CD14-positive monocyte (primary cell): ENCODE data around the gene FAM120B. TPM values are rescaled to one million over a fixed set of nuclear protein-coding genes. Genes with fewer than 3 reads are reported as not detected.

Experiments used
- DNase-seq, 3 donors: peaks; one replicate each; pipeline ENCODE4 v3.0.0-alpha.2; 2011 to 2022
- H2AFZ ChIP-seq: 2 replicates; pipeline ENCODE4 v1.6.0; 2012; ENCODE audit warnings: mild to moderate bottlenecking, low read depth, low read length, inconsistent platforms; ENCODE audit not compliant: insufficient read depth, poor library complexity, severe bottlenecking
- H3K27ac ChIP-seq, 2 donors: 1 replicate in 1 of 2; 2 replicates in 1 of 2; pipeline ENCODE4 v1.5.1; 2012 to 2013; ENCODE audit warnings: low read length in 2 of 2, control low read depth in 1 of 2, inconsistent platforms in 1 of 2, low read depth in 1 of 2, mild to moderate bottlenecking in 1 of 2
- H3K27me3 ChIP-seq, 2 donors: one replicate each; pipeline versions ENCODE4 v1.6.0 to v1.6.1; 2011 to 2013; ENCODE audit warnings: low read length in 2 of 2; ENCODE audit not compliant: control insufficient read depth in 2 of 2, insufficient read depth in 2 of 2
- H3K36me3 ChIP-seq, 2 donors: replicated peaks in 1 of 2; 1 replicate in 1 of 2; 2 replicates in 1 of 2; pipeline versions ENCODE4 v1.5.1 to v1.6.1; 2012 to 2013; ENCODE audit warnings: low read length in 2 of 2, control low read depth in 1 of 2, inconsistent platforms in 1 of 2, mild to moderate bottlenecking in 1 of 2; ENCODE audit not compliant: insufficient read depth in 2 of 2, control insufficient read depth in 1 of 2
- H3K4me1 ChIP-seq, 2 donors: 1 replicate in 1 of 2; 2 replicates in 1 of 2; pipeline versions ENCODE4 v1.5.1 to v1.6.1; 2012 to 2013; ENCODE audit warnings: low read length in 2 of 2, control low read depth in 1 of 2, inconsistent platforms in 1 of 2, mild to moderate bottlenecking in 1 of 2, moderate library complexity in 1 of 2; ENCODE audit not compliant: insufficient read depth in 2 of 2, control insufficient read depth in 1 of 2
- H3K4me2 ChIP-seq: replicated peaks from 2 replicates; pipeline ENCODE3; 2012; ENCODE audit warnings: low read length, moderate library complexity, mild to moderate bottlenecking; ENCODE audit not compliant: poor library complexity, severe bottlenecking; ENCODE audit errors: extremely low read depth
- H3K4me3 ChIP-seq, 3 experiments: fragments of 200-600 bp in 1 of 3; sonication (generic) in 1 of 3; replicated peaks in 1 of 3; 1 replicate in 2 of 3; 2 replicates in 1 of 3; pipeline ENCODE4 v1.5.1; 2011 to 2013; ENCODE audit warnings: low read length in 3 of 3, mild to moderate bottlenecking in 3 of 3, control low read depth in 2 of 3, low read depth in 2 of 3, inconsistent platforms in 1 of 3, moderate library complexity in 1 of 3
- H3K79me2 ChIP-seq: 2 replicates; pipeline ENCODE4 v1.6.0; 2012; ENCODE audit warnings: mild to moderate bottlenecking, control low read depth, inconsistent platforms, low read length, moderate library complexity; ENCODE audit not compliant: insufficient read depth
- H3K9ac ChIP-seq: 2 replicates; pipeline ENCODE4 v1.6.0; 2017; ENCODE audit warnings: low read length, mild to moderate bottlenecking; ENCODE audit not compliant: insufficient read depth, poor library complexity, severe bottlenecking
- H3K9me3 ChIP-seq, 2 donors: replicated peaks in 1 of 2; 1 replicate in 1 of 2; 2 replicates in 1 of 2; pipeline versions ENCODE4 v1.5.1 to v1.6.1; 2012 to 2013; ENCODE audit warnings: low read length in 2 of 2, control low read depth in 1 of 2; ENCODE audit not compliant: control insufficient read depth in 1 of 2, insufficient read depth in 1 of 2
- H4K20me1 ChIP-seq: 2 replicates; pipeline ENCODE4 v1.6.0; 2012; ENCODE audit warnings: mild to moderate bottlenecking, low read length, control low read depth, moderate library complexity; ENCODE audit not compliant: insufficient read depth
- H3K27ac Mint-ChIP-seq, 7 donors: one replicate each; pipeline ENCODE4 v1.8.0; 2020; ENCODE audit warnings: mild to moderate bottlenecking in 7 of 7, mixed read lengths in 7 of 7, moderate library complexity in 6 of 7, inconsistent platforms in 2 of 7
- H3K27me3 Mint-ChIP-seq, 3 donors: one replicate each; pipeline ENCODE4 v1.8.0; 2021 to 2022; ENCODE audit warnings: low read depth in 3 of 3, mild to moderate bottlenecking in 3 of 3, mixed read lengths in 3 of 3, moderate library complexity in 3 of 3, inconsistent platforms in 1 of 3
- H3K36me3 Mint-ChIP-seq, 2 donors: one replicate each; pipeline ENCODE4 v1.8.0; 2020; ENCODE audit warnings: mixed read lengths in 2 of 2, inconsistent platforms in 1 of 2, mild to moderate bottlenecking in 1 of 2
- H3K4me1 Mint-ChIP-seq: one replicate; pipeline ENCODE4 v1.8.0; 2020; ENCODE audit warnings: mild to moderate bottlenecking, mixed read lengths
- H3K4me3 Mint-ChIP-seq, 2 donors: one replicate each; pipeline ENCODE4 v1.8.0; 2020; ENCODE audit warnings: mild to moderate bottlenecking in 2 of 2, mixed read lengths in 2 of 2, moderate library complexity in 1 of 2
- H3K9me3 Mint-ChIP-seq, 7 donors: one replicate each; pipeline ENCODE4 v1.8.0; 2020 to 2022; ENCODE audit warnings: mixed read lengths in 7 of 7, mild to moderate bottlenecking in 6 of 7, moderate library complexity in 6 of 7, inconsistent platforms in 2 of 7
- CTCF ChIP-seq: fragments of 200-600 bp; IDR thresholded peaks from one replicate; pipeline ENCODE4 v1.8.0; 2022; ENCODE audit warnings: antibody characterized with exemption, mild to moderate bottlenecking
- WGBS: methylation state at CpG from one replicate; pipeline ENCODE4 v1.1.5; 2013; ENCODE audit warnings: missing lambda C conversion rate; ENCODE audit not compliant: insufficient coverage; 5-methylcytosine and 5-hydroxymethylcytosine counted together
- intact Hi-C, 2 donors: fragments of 100-400 bp; cut with micrococcal nuclease; formaldehyde crosslinking; loops; one replicate each; pipeline versions ENCODE4 v1.15.0 to v1.15.1; 2023
- polyA plus RNA-seq, 3 donors: library from polyadenylated mRNA; depleted of rRNA in 1 of 3; unstranded in 2 of 3; stranded (reverse) in 1 of 3; fragments of 300-500 nt in 2 of 3; fragments of >200 nt in 1 of 3; fragmentation: Illumina TruSeq in 2 of 3; gene quantifications; 1 replicate in 2 of 3; 2 replicates in 1 of 3; pipeline ENCODE4 v1.2.3, GENCODE V29; 2012 to 2021

Gene FAM120B
- polyA plus RNA-seq, 3 donors = 10.6 to 20.2 (median 11.2) TPM

GRCh38 chr6:170433163-170434116, 126.9 kb downstream of the FAM120B start:
- no peak overlapping the region for H3K4me2 ChIP-seq
- H3K27me3 ChIP-seq = peaks cover 0 to 7% of the 10 kb centered on the region in 2 donors
- peaks cover 0 to 9% of the 10 kb centered on the region in 2 donors for H3K9me3 ChIP-seq
- H3K36me3 Mint-ChIP-seq = no peaks in the 10 kb centered on the region
- H4K20me1 ChIP-seq = no peaks in the 10 kb centered on the region
- H3K9me3 Mint-ChIP-seq = peaks cover 2 to 17% (median 8%) of the 10 kb centered on the region in 7 donors
- H2AFZ ChIP-seq = no peak overlapping the region
- TF ChIP-seq CTCF = no peak
- H3K27ac ChIP-seq = no peak overlapping the region
- no peak for DNase-seq
- WGBS = 94% methylated on average over 11 of the region's 17 CpGs
- intact Hi-C loops = no loop called here
- H3K4me3 Mint-ChIP-seq = no peak overlapping the region
- no peaks in the 10 kb centered on the region for H3K79me2 ChIP-seq
- no peak overlapping the region for H3K4me3 ChIP-seq
- peaks cover 3 to 11% (median 4%) of the 10 kb centered on the region in 3 donors for H3K27me3 Mint-ChIP-seq
- H3K4me1 ChIP-seq = peaks cover 0 to 3% of the 10 kb centered on the region in 2 donors
- no peak overlapping the region for H3K27ac Mint-ChIP-seq
- H3K4me1 Mint-ChIP-seq = peaks cover 6% of the 10 kb centered on the region
- no peak overlapping the region for H3K9ac ChIP-seq
- H3K36me3 ChIP-seq = no peaks in the 10 kb centered on the region

- 89% methylated on average over 15 of the region's 20 CpGs for WGBS
- no peak overlapping the region for H3K27ac ChIP-seq
- H2AFZ ChIP-seq = no peak overlapping the region
- Mint-ChIP-seq H3K27ac (no peak overlapping the region), H3K4me1 (peaks cover 7% of the 10 kb centered on the region), H3K27me3 (peaks cover 3 to 20% (median 4%) of the 10 kb centered on the region in 3 donors), H3K9me3 (peaks cover 2 to 17% (median 8%) of the 10 kb centered on the region in 7 donors), H3K4me3 (no peak overlapping the region), H3K36me3 (no peaks in the 10 kb centered on the region)
- no peak overlapping the region for H3K4me2 ChIP-seq
- H3K9ac ChIP-seq = no peak overlapping the region
- no peaks in the 10 kb centered on the region for H3K36me3 ChIP-seq
- H3K4me3 ChIP-seq = no peak overlapping the region
- H3K27me3 ChIP-seq = peaks cover 0 to 7% of the 10 kb centered on the region in 2 donors
- intact Hi-C loops = no loop called here
- peaks cover 0 to 9% of the 10 kb centered on the region in 2 donors for H3K9me3 ChIP-seq
- H4K20me1 ChIP-seq = no peaks in the 10 kb centered on the region
- H3K4me1 ChIP-seq = peaks cover 0 to 3% of the 10 kb centered on the region in 2 donors
- TF ChIP-seq CTCF = no peak
- DNase-seq = no peak
- no peaks in the 10 kb centered on the region for H3K79me2 ChIP-seq
Observed at GRCh38 chr6:170434117-170434820, 127.7 kb downstream of the FAM120B start.
